Neural progenitor cell (in vitro differentiated cells): ENCODE measurements around the gene CIB4.

Experiments
- CTCF ChIP-seq: fragments of 200-600 bp; sonication (generic); IDR thresholded peaks from 2 replicates; pipeline ENCODE4 v1.5.1; 2017; ENCODE audit warnings: antibody characterized with exemption, mild to moderate bottlenecking
- EZH2phosphoT487 ChIP-seq: fragments of 200-600 bp; sonication (generic); IDR thresholded peaks from 2 replicates; pipeline ENCODE4 v1.6.1; 2017; ENCODE audit warnings: antibody characterized with exemption

GRCh38 chr2:26541401-26542193, 99.6 kb downstream of the CIB4 start:
- TF ChIP-seq CTCF (no peak), EZH2phosphoT487 (no peak)
